GM12878 (cell line): ENCODE results near the gene PLPPR1.

Experiments used
- CREB1 ChIP-seq: IDR thresholded peaks from 2 replicates; pipeline ENCODE4 v1.6.1; 2012; ENCODE audit warnings: low read depth, mild to moderate bottlenecking, inconsistent platforms
- CTCF ChIP-seq, 3 experiments: IDR thresholded peaks in 2 of 3; conservative IDR thresholded peaks in 1 of 3; 2 replicates each; pipeline ENCODE4 v1.5.1; 2011; ENCODE audit warnings: low read depth in 3 of 3, low read length in 3 of 3, mild to moderate bottlenecking in 3 of 3, control low read depth in 2 of 3, moderate library complexity in 2 of 3, inconsistent platforms in 1 of 3, mixed read lengths in 1 of 3; ENCODE audit not compliant: control insufficient read depth in 2 of 3, insufficient read depth in 1 of 3; ENCODE audit errors: extremely low read depth in 1 of 3
- EP300 ChIP-seq, 2 experiments: fragments of 150-350 bp in 1 of 2; IDR thresholded peaks; 2 replicates each; pipeline ENCODE4 v1.6.1; 2011 to 2012; ENCODE audit warnings: low read depth in 2 of 2, low read length in 2 of 2, borderline replicate concordance in 1 of 2, improper control_type of control experiment in 1 of 2, inconsistent platforms in 1 of 2; ENCODE audit not compliant: control insufficient read depth in 1 of 2
- MLLT1 ChIP-seq: fragments of 450-650 bp; IDR thresholded peaks from 2 replicates; pipeline ENCODE4 v1.6.1; 2016; ENCODE audit warnings: mild to moderate bottlenecking
- POLR2A ChIP-seq: IDR thresholded peaks from 2 replicates; pipeline ENCODE4 v1.6.1; 2011; ENCODE audit warnings: low read depth, mild to moderate bottlenecking, low read length

GRCh38 chr9:101352892-101353463 is 324.5 kb downstream of the PLPPR1 start:
- TF ChIP-seq CTCF (IDR thresholded peaks at IDR 0.05 in 2 of 3, conservative IDR thresholded peaks at IDR 0.05 in 1 of 3; ENCODE audit: control insufficient read depth in 2 of 3, extremely low read depth in 1 of 3, insufficient read depth in 1 of 3, low read depth in 3 of 3, low read length in 3 of 3) (no peak), CREB1 (no peak), POLR2A (no peak), MLLT1 (no peak), EP300 (IDR thresholded peaks at IDR 0.05; ENCODE audit: borderline replicate concordance in 1 of 2, control insufficient read depth in 1 of 2, low read depth in 2 of 2, low read length in 2 of 2) (no peak)
